ENCODE results near the gene SNX13. TPM values are rescaled to one million over a fixed set of nuclear protein-coding genes. Genes with fewer than 3 reads are reported as not detected.

The SNX13 gene
- total and polyA plus RNA-seq, 2 donors (not counting 1 experiment from before 2014, with no cell fraction given), result 6.5 to 58.1 TPM

DNA sequence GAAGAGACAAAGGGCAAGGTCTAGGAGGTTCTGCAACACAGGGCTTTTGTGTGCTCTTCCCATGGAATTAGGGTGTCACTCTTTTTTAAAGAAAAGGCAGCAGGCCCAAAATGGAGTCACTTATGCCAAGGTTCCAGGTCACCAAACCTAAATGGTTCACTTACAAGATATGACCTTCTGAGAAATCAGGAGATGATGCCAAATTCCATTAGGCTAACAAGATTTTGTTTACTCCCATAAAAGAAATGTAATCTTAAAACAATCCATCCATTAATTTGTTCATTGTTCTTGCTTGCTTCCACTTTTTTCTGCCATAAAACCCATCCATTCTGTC is 158.1 kb downstream of the SNX13 start:
- intact Hi-C loops (cut with micrococcal nuclease), result no loop called here
- Histone ChIP-seq H3K36me3 (replicated peaks in 1 of 2; ENCODE audit: control extremely low read depth in 1 of 2, control insufficient read depth in 1 of 2, extremely low read depth in 1 of 2, insufficient read depth in 2 of 2, low read length in 1 of 2) (no peaks in the 10 kb centered on the region), H3K9ac (ENCODE audit: low read length) (no peak overlapping the region), H3K4me1 (ENCODE audit: control insufficient read depth in 2 of 2, insufficient read depth in 2 of 2, low read length in 2 of 2) (no peaks in the 10 kb centered on the region), H3K27me3 (replicated peaks in 1 of 4; ENCODE audit: control extremely low read depth in 1 of 4, control insufficient read depth in 3 of 4, insufficient read depth in 4 of 4, low read length in 3 of 4) (no peaks in the 10 kb centered on the region), H3K4me3 (ENCODE audit: control extremely low read depth in 1 of 5, extremely low read depth in 1 of 5, insufficient read depth in 1 of 5, low read depth in 2 of 5, low read length in 4 of 5) (no peak overlapping the region), H3K79me2 (ENCODE audit: control insufficient read depth, insufficient read depth, low read length) (no peaks in the 10 kb centered on the region), H2AFZ (ENCODE audit: insufficient read depth, low read depth, low read length, poor library complexity, severe bottlenecking) (no peak overlapping the region), H3K4me2 (replicated peaks; ENCODE audit: low read depth, low read length, poor library complexity, severe bottlenecking) (no peak overlapping the region), H4K20me1 (ENCODE audit: control insufficient read depth, insufficient read depth, low read length, poor library complexity, severe bottlenecking) (no peaks in the 10 kb centered on the region), H3K9me3 (ENCODE audit: control extremely low read depth in 1 of 3, control insufficient read depth in 2 of 3, insufficient read depth in 1 of 3, low read length in 2 of 3) (no peaks in the 10 kb centered on the region), H3K27ac (ENCODE audit: low read length in 2 of 2) (no peak overlapping the region)
- Mint-ChIP-seq H3K27ac (no peak overlapping the region), H3K4me1 (no peaks in the 10 kb centered on the region), H3K9me3 (ENCODE audit: insufficient read depth) (no peaks in the 10 kb centered on the region), H3K4me3 (no peak overlapping the region), H3K27me3 (no peaks in the 10 kb centered on the region)
- CTCF ChIA-PET, result interaction anchor here (1.8 kb wide), 1 partner anchor 12 kb away, joined by 11 read pairs; no protein-coding TSS in a partner anchor
- DNase-seq, result no peak
- POLR2A ChIA-PET, result no interaction called here
- ATAC-seq (ENCODE audit: low read depth), result no peak
- TF ChIP-seq EZH2 (IDR thresholded peaks at IDR 0.05; ENCODE audit: borderline replicate concordance, insufficient read depth, low read depth, low read length, poor library complexity, severe bottlenecking), result no peak
- TF ChIP-seq, protein P1, sequence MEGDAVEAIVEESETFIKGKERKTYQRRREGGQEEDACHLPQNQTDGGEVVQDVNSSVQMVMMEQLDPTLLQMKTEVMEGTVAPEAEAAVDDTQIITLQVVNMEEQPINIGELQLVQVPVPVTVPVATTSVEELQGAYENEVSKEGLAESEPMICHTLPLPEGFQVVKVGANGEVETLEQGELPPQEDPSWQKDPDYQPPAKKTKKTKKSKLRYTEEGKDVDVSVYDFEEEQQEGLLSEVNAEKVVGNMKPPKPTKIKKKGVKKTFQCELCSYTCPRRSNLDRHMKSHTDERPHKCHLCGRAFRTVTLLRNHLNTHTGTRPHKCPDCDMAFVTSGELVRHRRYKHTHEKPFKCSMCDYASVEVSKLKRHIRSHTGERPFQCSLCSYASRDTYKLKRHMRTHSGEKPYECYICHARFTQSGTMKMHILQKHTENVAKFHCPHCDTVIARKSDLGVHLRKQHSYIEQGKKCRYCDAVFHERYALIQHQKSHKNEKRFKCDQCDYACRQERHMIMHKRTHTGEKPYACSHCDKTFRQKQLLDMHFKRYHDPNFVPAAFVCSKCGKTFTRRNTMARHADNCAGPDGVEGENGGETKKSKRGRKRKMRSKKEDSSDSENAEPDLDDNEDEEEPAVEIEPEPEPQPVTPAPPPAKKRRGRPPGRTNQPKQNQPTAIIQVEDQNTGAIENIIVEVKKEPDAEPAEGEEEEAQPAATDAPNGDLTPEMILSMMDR (IDR thresholded peaks at IDR 0.05), result no peak

DNA sequence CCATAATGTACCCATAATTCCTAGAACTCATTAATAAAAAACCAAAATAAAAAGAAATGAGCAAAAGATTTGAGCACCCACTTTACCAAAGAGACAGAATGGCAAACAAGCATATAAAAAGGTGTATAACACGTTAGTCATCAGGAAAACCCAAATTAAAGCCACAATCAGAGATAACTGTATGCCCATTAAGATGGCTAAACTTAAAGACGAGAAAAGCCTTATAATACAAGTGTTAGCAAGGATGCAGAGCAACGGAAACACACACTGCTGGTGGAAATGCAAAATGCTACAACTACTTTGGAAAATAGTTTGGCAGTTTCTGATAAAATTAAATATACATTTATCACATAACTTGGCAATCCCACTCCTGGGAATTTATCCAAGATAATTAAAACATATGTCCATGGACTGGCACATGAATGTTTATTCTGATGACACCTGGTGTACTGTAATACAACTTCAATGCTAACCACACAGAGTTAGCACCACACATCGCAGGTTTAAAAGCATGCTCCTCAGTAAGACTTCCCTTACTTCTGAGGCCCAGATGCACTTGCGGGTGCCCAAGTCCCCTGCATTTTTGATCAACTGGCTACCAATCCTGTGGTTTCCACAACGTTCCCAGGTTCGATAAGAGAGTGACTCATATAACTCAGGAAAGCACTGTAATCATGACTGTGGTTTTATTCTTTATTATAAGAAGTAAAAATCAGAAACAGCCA is 158.6 kb downstream of the SNX13 start:
- Mint-ChIP-seq H3K27ac (no peak overlapping the region), H3K4me3 (no peak overlapping the region), H3K9me3 (ENCODE audit: insufficient read depth) (no peaks in the 10 kb centered on the region), H3K4me1 (no peaks in the 10 kb centered on the region), H3K27me3 (no peaks in the 10 kb centered on the region)
- POLR2A ChIA-PET, result no interaction called here
- DNase-seq (no peak), ATAC-seq (ENCODE audit: low read depth) (no peak)
- TF ChIP-seq, protein P1 (IDR thresholded peaks at IDR 0.05), result no peak
- TF ChIP-seq EZH2 (IDR thresholded peaks at IDR 0.05; ENCODE audit: borderline replicate concordance, insufficient read depth, low read depth, low read length, poor library complexity, severe bottlenecking), result no peak
- WGBS (ENCODE audit: insufficient coverage), result 94% methylated on average over 2 of the region's 7 CpGs
- Histone ChIP-seq H3K4me3 (ENCODE audit: control extremely low read depth in 1 of 5, extremely low read depth in 1 of 5, insufficient read depth in 1 of 5, low read depth in 2 of 5, low read length in 4 of 5) (no peak overlapping the region), H3K9ac (ENCODE audit: low read length) (no peak overlapping the region), H3K4me1 (ENCODE audit: control insufficient read depth in 2 of 2, insufficient read depth in 2 of 2, low read length in 2 of 2) (no peaks in the 10 kb centered on the region), H3K36me3 (replicated peaks in 1 of 2; ENCODE audit: control extremely low read depth in 1 of 2, control insufficient read depth in 1 of 2, extremely low read depth in 1 of 2, insufficient read depth in 2 of 2, low read length in 1 of 2) (no peaks in the 10 kb centered on the region), H4K20me1 (ENCODE audit: control insufficient read depth, insufficient read depth, low read length, poor library complexity, severe bottlenecking) (no peaks in the 10 kb centered on the region), H3K4me2 (replicated peaks; ENCODE audit: low read depth, low read length, poor library complexity, severe bottlenecking) (no peak overlapping the region), H3K27ac (ENCODE audit: low read length in 2 of 2) (no peak overlapping the region), H3K9me3 (ENCODE audit: control extremely low read depth in 1 of 3, control insufficient read depth in 2 of 3, insufficient read depth in 1 of 3, low read length in 2 of 3) (no peaks in the 10 kb centered on the region), H3K79me2 (ENCODE audit: control insufficient read depth, insufficient read depth, low read length) (no peaks in the 10 kb centered on the region), H3K27me3 (replicated peaks in 1 of 4; ENCODE audit: control extremely low read depth in 1 of 4, control insufficient read depth in 3 of 4, insufficient read depth in 4 of 4, low read length in 3 of 4) (no peaks in the 10 kb centered on the region), H2AFZ (ENCODE audit: insufficient read depth, low read depth, low read length, poor library complexity, severe bottlenecking) (no peak overlapping the region)
- intact Hi-C loops (cut with micrococcal nuclease), result no loop called here
- CTCF ChIA-PET, result no interaction called here
